Vagina (tissue), 2 donors: ENCODE data around the gene OR2V1. TPM values are rescaled to one million over a fixed set of nuclear protein-coding genes. Genes with fewer than 3 reads are reported as not detected.

Experiments used
- DNase-seq, 2 donors: peaks; one replicate each; pipeline ENCODE4 v3.0.0-alpha.2; 2017; ENCODE audit errors: extremely low spot score in 2 of 2
- H3K27ac ChIP-seq: fragments of 200-600 bp; sonication (generic); one replicate; pipeline ENCODE4 v1.5.1; 2019
- H3K27me3 ChIP-seq: fragments of 200-600 bp; sonication (generic); one replicate; pipeline ENCODE4 v1.5.1; 2019
- H3K36me3 ChIP-seq, 2 donors: fragments of 200-600 bp; sonication (generic); one replicate each; pipeline ENCODE4 v1.5.1; 2017 to 2019
- H3K4me1 ChIP-seq: fragments of 200-600 bp; sonication (generic); one replicate; pipeline ENCODE4 v1.5.1; 2019
- H3K4me3 ChIP-seq, 2 donors: fragments of 200-600 bp; sonication (generic); 1 replicate in 1 of 2; 2 replicates in 1 of 2; pipeline ENCODE4 v1.5.1; 2016 to 2019
- H3K9me3 ChIP-seq: fragments of 200-600 bp; sonication (generic); one replicate; pipeline ENCODE4 v1.5.1; 2019
- POLR2A ChIP-seq, 2 donors: fragments of 450-650 bp; IDR thresholded peaks; one replicate each; pipeline ENCODE4 v1.6.1; 2017; ENCODE audit warnings: antibody characterized with exemption in 2 of 2, mild to moderate bottlenecking in 2 of 2, moderate library complexity in 2 of 2
- POLR2AphosphoS5 ChIP-seq, 2 donors: sonication (generic); formaldehyde crosslinking; IDR thresholded peaks; one replicate each; pipeline ENCODE4 v1.9.0; 2017; ENCODE audit warnings: antibody characterized with exemption in 2 of 2, mild to moderate bottlenecking in 2 of 2, low read depth in 1 of 2; ENCODE audit not compliant: insufficient read depth in 1 of 2
- intact Hi-C: fragments of 100-400 bp; cut with DNase I; formaldehyde crosslinking; loops from one replicate; pipeline ENCODE4 v1.15.1; 2023
- total RNA-seq: library from RNA; depleted of rRNA; stranded (reverse); fragments of >200 nt; gene quantifications from one replicate; pipeline ENCODE4 v1.2.3, GENCODE V29; 2016
- TF ChIP-seq, protein P1 (sequence below), 3 experiments: fragments of 450-650 bp in 2 of 3; fragments of 200-600 bp in 1 of 3; sonication (generic) in 1 of 3; IDR thresholded peaks; one replicate each; pipeline ENCODE4 v1.5.1; 2017 to 2019; ENCODE audit warnings: antibody characterized with exemption in 3 of 3, mild to moderate bottlenecking in 2 of 3, moderate library complexity in 2 of 3

Gene OR2V1
- total RNA-seq, 1 donor from 2014 or later: not detected

DNA sequence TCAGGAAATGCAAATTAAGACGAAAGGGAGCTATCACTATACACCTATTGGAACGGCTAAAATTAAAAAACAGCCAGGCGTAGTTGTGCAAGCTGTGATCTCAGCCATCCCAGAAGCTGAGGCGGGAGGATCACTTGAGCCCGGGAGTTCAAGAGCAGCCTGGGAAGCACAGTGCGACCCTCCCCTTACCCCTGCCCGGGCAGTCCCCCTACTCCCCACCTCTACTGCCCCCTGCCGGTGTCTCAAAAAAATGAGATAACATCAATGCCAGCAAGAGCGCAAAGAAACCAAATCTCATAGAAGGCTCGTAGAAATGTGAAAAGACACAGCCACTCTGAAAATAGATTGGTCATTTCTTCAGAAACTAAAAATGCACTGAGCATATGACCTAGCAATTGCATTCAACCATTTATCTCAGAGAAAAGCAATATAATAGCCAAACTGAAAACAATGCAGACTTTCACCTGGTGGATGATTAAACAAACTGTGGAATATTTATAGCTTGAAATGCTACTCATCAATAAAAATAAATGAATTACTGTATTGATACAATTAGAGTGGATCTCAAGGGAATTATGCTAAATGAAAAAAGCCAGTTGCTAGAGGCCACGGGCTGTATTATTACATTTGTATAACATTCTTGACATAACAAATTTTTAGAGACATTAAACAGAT is 37.0 kb upstream of the OR2V1 start:
- DNase-seq: no peak
- no peak overlapping the region for H3K4me3 ChIP-seq
- H3K9me3 ChIP-seq: no peaks in the 10 kb centered on the region
- TF ChIP-seq POLR2A (IDR thresholded peaks at IDR 0.05) (no peak), POLR2AphosphoS5 (IDR thresholded peaks at IDR 0.05; ENCODE audit: insufficient read depth in 1 of 2, low read depth in 1 of 2) (no peak)
- H3K36me3 ChIP-seq: no peaks in the 10 kb centered on the region
- H3K4me1 ChIP-seq: peaks cover 9% of the 10 kb centered on the region
- H3K27me3 ChIP-seq: peaks cover 6% of the 10 kb centered on the region
- no peak overlapping the region for H3K27ac ChIP-seq
- intact Hi-C loops: no loop called here

DNA sequence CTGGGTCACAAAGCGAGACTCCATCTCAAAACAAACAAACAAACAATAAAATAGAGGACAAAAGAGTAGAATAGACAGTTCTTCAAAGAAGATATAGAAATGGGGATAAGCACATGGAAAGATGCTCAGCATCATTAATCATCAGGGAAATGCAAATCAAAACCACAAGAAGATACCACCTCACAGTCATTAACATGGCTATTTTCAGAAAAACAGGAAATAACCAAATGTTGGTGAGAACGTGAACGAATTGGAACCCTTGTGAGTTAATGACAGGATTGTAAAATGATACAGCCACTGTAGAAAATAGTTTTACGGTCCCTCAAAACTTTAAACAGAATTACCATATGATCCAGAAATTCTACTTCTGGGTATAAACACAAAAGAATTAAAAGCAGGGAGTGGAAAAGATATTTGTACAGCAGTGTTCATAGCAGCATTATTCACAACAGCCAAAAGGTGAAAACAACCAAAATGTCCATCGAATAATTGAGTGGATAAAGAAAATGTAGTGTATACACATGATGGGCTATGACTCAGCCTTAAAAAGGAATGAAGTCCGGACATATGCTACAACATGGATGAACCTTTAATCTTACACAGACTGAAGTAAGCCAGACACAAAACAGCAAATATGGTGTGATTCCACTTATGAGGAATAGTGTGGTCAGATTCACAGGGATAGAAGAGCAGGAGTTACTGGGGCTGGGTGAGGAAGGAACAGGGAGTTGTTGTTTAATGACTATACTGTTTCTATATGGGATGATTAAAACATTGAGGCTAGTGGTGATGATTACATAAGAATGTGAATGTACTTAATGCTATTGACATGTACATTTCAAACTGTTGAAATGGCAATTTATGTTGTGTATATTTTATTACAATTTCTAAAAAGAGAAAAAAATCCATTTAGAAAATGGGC is 36.1 kb upstream of the OR2V1 start:
- intact Hi-C loops: no loop called here
- H3K27me3 ChIP-seq: peaks cover 6% of the 10 kb centered on the region
- TF ChIP-seq POLR2AphosphoS5 (IDR thresholded peaks at IDR 0.05; ENCODE audit: insufficient read depth in 1 of 2, low read depth in 1 of 2) (no peak), POLR2A (IDR thresholded peaks at IDR 0.05) (no peak)
- TF ChIP-seq, protein P1, sequence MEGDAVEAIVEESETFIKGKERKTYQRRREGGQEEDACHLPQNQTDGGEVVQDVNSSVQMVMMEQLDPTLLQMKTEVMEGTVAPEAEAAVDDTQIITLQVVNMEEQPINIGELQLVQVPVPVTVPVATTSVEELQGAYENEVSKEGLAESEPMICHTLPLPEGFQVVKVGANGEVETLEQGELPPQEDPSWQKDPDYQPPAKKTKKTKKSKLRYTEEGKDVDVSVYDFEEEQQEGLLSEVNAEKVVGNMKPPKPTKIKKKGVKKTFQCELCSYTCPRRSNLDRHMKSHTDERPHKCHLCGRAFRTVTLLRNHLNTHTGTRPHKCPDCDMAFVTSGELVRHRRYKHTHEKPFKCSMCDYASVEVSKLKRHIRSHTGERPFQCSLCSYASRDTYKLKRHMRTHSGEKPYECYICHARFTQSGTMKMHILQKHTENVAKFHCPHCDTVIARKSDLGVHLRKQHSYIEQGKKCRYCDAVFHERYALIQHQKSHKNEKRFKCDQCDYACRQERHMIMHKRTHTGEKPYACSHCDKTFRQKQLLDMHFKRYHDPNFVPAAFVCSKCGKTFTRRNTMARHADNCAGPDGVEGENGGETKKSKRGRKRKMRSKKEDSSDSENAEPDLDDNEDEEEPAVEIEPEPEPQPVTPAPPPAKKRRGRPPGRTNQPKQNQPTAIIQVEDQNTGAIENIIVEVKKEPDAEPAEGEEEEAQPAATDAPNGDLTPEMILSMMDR (IDR thresholded peaks at IDR 0.05): no peak

DNA sequence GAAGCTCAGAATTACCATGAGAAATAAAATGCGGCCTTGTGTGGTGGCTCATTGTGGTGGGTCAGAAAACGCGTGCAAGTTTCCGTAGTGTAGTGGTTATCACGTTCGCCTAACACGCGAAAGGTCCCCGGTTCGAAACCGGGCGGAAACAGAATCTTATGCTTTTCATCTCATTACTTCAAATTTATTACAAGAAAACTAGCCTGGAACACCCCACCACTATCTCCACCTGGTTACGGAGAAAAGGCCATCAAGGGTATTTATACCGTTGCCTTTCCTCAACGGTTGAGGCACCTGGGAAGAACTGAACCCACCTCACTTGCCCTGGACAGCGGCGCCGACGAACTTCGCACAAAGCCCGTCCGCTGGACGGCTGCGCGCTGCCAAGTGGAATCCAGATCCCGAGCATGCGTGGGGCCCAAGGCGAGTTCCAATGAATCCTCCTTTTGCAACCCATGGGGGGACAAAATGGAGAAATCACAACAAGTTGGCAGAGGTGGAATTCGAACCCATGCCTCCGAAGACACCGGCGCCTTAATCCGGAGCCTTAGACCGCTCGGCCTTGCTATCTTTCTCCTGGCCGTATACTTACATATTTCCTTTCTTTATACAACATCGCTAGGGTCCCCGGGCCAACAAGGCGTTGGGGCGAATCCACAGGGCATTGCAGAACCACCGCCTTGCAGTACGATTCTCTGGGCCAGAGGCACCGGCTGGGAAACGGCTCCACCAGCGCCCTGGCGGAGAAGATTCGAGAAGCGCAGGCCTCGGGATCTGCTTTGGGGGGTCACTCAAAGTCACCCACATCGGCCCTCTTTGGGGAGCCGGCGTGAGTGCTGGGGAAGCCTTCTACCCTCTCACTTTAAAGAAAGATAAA is 33.3 kb upstream of the OR2V1 start:
- peaks cover 7% of the 10 kb centered on the region for H3K4me1 ChIP-seq
- no peak for DNase-seq
- intact Hi-C loops: no loop called here
- no peak overlapping the region for H3K4me3 ChIP-seq
- TF ChIP-seq, protein P1 (IDR thresholded peaks at IDR 0.05): no peak
- TF ChIP-seq POLR2A (IDR thresholded peaks at IDR 0.05) (no peak), POLR2AphosphoS5 (IDR thresholded peaks at IDR 0.05; ENCODE audit: insufficient read depth in 1 of 2, low read depth in 1 of 2) (no peak)
- no peaks in the 10 kb centered on the region for H3K27me3 ChIP-seq
- H3K36me3 ChIP-seq: no peaks in the 10 kb centered on the region
- H3K9me3 ChIP-seq: no peaks in the 10 kb centered on the region
- H3K27ac ChIP-seq: no peak overlapping the region

More for the DNA sequence above, 36.1 kb upstream of the OR2V1 start:
- Histone ChIP-seq H3K36me3 (no peaks in the 10 kb centered on the region), H3K4me3 (no peak overlapping the region), H3K27ac (no peak overlapping the region), H3K4me1 (peaks cover 9% of the 10 kb centered on the region), H3K9me3 (no peaks in the 10 kb centered on the region)
- no peak for DNase-seq

DNA sequence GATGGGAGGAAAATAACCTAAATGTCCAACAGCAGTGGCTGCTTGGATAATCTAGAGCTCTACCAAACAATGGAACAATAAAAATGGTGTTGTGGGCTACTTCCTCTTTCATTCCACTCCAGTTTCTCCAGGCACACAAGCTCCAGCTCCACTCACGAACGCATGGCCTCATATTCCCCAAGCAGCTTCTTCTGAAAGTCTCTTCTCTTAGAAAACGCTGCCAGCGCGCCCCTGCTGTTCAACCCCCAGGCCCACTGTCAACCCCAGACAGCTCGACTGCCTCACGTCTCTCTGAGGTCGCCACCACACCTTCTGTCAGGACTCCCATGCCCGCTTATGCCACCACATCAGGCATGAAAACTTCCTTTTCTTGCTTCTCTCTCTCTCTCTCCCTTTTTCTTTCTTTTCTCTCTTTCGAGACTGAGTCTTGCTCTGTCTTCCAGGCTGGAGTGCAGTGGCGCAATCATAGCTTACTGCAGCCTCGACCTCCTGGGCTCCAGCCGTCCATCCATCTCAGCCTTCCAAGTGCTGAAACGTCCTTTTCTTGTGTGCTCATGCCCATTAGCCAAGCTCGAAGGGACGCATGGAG is 32.6 kb upstream of the OR2V1 start:
- DNase-seq: no peak
- no peak overlapping the region for H3K4me3 ChIP-seq
- no peak overlapping the region for H3K27ac ChIP-seq
- H3K4me1 ChIP-seq: peaks cover 7% of the 10 kb centered on the region
- TF ChIP-seq POLR2A (IDR thresholded peaks at IDR 0.05) (no peak), POLR2AphosphoS5 (IDR thresholded peaks at IDR 0.05; ENCODE audit: insufficient read depth in 1 of 2, low read depth in 1 of 2) (no peak)
- TF ChIP-seq, protein P1 (IDR thresholded peaks at IDR 0.05): no peak
- H3K9me3 ChIP-seq: no peaks in the 10 kb centered on the region
- intact Hi-C loops: no loop called here
- no peaks in the 10 kb centered on the region for H3K36me3 ChIP-seq
- H3K27me3 ChIP-seq: no peaks in the 10 kb centered on the region
